GM18951 (cell line): ENCODE results near the gene EN1.

Experiments used
- POLR2A ChIP-seq: IDR thresholded peaks from 4 replicates; pipeline ENCODE4 v1.6.1; 2011; ENCODE audit warnings: mild to moderate bottlenecking; ENCODE audit not compliant: insufficient read length, insufficient read depth; ENCODE audit errors: extremely low read depth
- in situ Hi-C: fragments of 300-500 bp; cut with MboI; formaldehyde crosslinking; loops from one replicate; pipeline ENCODE4 v1.12.0; 2022; ENCODE audit warnings: low sequenced_read_pairs, mixed read lengths, inconsistent platforms; ENCODE audit not compliant: unreplicated experiment

Gene EN1

GRCh38 chr2:118815314-118815713 lies 32.1 kb downstream of the EN1 start:
- TF ChIP-seq POLR2A = no peak
- in situ Hi-C loops = no loop called here

DNA sequence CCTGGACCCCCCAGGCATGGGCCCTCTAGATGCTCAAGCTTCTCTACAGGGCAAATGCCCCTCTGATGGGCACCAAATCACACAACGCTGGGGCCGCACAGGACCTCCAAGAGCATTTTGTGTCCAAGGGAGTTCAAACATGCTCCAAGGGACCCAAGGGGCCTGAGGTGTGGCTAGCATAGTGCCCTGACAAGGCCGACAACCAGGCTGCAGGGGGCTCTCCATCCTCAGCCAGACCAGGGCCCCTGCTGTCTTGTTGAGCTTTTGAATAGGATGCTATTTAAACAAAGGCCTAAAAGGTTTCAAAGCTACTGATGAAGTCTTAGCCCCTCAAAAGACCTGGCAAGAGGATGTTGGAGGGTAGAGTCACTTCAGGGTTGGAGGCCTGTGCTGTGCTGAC lies 33.1 kb downstream of the EN1 start:
- TF ChIP-seq POLR2A = no peak
- in situ Hi-C loops = no loop called here

DNA sequence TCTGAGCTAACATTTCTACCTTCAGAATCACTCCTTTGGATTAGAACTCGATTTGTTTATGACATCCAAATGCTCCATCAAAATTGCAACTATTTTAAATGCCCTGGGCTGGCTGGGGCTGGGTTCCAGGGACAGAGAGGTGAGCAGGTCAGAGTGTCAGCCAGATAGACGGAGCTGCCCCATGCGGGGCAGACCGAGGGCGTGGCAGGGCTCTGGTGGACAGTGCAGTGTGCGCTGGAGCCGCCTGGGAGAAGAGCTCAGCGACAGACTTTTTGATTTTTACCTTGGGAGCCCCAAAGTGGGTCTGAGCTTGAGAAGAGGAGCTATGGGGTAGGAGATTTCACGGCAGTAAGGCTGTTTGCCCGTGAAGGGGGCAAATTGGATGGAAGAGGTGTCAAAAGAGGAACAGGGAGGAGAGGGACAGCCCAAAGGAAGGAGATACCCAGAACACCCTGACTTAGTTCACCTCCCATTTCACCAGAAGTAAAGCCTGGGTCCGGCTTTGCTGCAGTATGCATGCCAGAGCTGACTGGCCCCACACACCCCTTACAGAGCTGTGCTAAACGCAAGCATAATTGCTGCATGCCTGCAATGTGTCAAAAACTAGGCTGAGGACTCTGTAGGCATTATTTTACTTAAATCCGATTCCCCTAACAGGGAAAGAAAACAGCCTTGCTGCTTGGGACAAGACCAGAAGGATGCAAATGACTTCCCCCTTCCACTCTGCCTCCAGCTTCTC lies 33.7 kb downstream of the EN1 start:
- no peak for TF ChIP-seq POLR2A
- in situ Hi-C loops = no loop called here

GRCh38 chr2:118813111-118813510 lies 34.3 kb downstream of the EN1 start:
- in situ Hi-C loops = no loop called here
- TF ChIP-seq POLR2A = no peak

GRCh38 chr2:118812552-118812951 lies 34.9 kb downstream of the EN1 start:
- no peak for TF ChIP-seq POLR2A
- in situ Hi-C loops = no loop called here

DNA sequence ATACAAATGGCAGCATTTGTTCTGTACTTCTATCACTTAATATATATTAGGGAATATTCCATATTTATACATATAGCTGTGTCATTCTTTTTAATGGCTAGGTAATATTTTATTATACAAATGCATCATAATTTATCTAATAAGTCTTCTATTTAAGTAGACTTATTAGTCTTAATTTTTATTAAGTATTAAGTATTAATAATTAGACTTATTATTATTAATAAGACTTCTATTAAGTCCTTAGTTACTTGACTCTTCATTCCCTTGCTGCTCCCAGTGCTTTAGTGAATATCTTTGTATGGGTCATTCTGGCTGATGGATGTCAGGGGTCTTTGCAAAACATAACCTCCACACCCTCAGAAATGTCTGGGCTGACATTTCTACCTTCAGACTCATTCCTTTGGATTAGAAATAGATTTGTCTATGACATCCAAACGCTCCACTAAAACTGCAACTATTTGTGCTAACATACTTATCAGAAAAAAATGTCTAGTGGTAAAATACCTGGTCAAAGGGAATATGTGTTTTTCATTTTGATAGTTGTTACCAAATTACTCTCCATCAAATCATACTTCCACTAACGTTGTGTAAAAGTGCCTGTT lies 35.8 kb downstream of the EN1 start:
- in situ Hi-C loops = no loop called here
- no peak for TF ChIP-seq POLR2A

DNA sequence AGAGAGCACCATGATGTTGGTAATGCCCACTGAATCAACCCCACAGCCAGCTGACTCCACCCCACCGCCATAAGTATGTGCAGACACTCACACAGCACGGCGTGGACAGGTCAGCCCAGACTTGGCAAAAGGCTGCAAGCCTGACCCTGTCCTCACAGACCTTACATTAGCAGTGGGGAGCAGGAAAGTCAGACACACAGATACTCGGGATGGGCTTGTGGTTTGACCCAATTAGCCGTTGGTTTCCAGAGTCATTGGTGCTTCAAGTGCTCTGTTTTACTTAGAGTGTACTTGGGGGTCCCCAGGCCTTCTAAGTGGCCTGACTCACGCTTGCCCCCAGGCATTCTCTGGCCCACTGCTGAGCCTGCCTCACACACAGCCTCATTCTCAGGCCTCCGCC lies 36.7 kb downstream of the EN1 start:
- in situ Hi-C loops = no loop called here
- no peak for TF ChIP-seq POLR2A

DNA sequence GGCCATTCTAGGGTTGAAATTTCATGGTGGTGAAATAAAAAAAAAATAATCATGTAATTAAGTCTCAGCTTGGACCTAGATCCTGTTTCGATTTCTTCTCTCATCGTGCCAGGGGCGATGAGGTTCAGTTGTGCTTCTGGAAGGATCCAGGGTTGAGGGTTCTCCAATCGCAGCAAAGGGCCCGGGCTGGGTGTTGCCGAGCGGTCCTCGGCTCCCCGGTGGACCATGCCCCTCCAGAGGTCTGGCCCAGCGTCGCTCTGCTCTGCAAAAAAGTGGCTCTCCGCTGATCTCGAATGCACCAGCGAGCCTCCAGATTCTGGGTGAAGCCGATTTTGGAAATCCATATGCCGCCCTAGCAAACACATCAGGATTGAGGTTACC lies 39.0 kb downstream of the EN1 start:
- TF ChIP-seq POLR2A = no peak
- in situ Hi-C loops = no loop called here

GRCh38 chr2:118807668-118808428 lies 39.6 kb downstream of the EN1 start:
- TF ChIP-seq POLR2A = no peak
- in situ Hi-C loops = no loop called here

DNA sequence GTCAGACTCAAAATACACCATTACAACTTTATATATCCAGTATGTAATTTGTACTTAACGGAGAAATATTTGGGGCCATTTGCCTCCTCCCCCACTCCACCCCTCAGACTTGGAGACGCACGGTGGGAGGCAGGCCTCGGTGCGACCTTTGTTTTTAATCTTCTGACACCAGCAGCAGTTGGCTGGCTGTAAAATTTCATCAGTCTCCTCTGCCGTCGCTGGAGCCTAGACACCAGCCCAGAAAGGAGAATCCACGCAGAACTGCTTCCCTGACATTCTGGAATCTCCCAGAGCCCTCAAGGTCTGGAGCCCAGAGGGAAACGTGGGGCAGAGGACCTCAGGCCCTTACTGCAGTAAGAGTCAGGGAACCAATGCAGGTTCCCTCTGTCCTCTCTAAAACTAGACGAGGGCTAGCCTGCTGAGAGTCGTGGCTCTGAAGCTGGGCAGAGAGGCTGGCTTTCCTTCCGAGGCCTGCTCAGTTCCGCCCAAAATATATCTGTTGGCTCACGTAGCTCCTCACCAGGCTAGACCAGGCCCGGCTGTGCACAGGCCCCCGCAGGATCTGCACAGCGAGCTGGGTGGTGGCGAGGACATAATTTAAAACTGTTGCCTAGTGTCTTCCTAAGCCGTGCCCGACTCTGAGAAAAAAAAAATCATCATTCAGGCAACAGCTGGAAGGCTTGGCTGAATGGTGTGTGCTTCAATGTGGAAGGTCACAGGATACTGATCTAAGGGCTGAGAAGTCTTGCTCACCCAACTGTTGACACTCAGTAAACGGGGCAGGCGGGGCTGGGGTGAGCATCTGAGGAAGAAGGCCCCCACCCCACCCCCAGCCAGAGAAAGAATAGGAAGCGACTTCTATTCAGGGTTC lies 40.4 kb downstream of the EN1 start:
- in situ Hi-C loops = no loop called here
- no peak for TF ChIP-seq POLR2A

GRCh38 chr2:118805064-118805690 lies 42.3 kb downstream of the EN1 start:
- TF ChIP-seq POLR2A = no peak
- in situ Hi-C loops = no loop called here

- in situ Hi-C loops = no loop called here
- TF ChIP-seq POLR2A = no peak
Measured at GRCh38 chr2:118803012-118803411, 44.4 kb downstream of the EN1 start.
